Sigmoid colon (tissue), 4 donors: ENCODE results near the gene NMUR1.

Experiments
- CTCF ChIP-seq, 4 experiments: fragments of 450-650 bp in 3 of 4; fragments of 200-600 bp in 1 of 4; IDR thresholded peaks; one replicate each; pipeline ENCODE4 v1.5.1; 2016 to 2019; ENCODE audit warnings: antibody characterized with exemption in 4 of 4, mild to moderate bottlenecking in 3 of 4, moderate library complexity in 2 of 4
- EP300 ChIP-seq, 4 donors: sonication (generic); formaldehyde crosslinking; IDR thresholded peaks; one replicate each; pipeline ENCODE4 v1.6.1; 2017; ENCODE audit warnings: antibody characterized with exemption in 4 of 4
- POLR2A ChIP-seq, 2 donors: fragments of 450-650 bp; IDR thresholded peaks; one replicate each; pipeline ENCODE4 v1.6.1; 2016; ENCODE audit warnings: antibody characterized with exemption in 2 of 2, mild to moderate bottlenecking in 2 of 2, moderate library complexity in 2 of 2

- no peak for TF ChIP-seq CTCF (IDR thresholded peaks at IDR 0.05)
- no peak for TF ChIP-seq POLR2A (IDR thresholded peaks at IDR 0.05)
- TF ChIP-seq EP300 (IDR thresholded peaks at IDR 0.05), result no peak
Measured at GRCh38 chr2:231483398-231484329, 46.6 kb downstream of the NMUR1 start.
